H1 (cell line): ENCODE measurements around the gene ITGA6. TPM values are rescaled to one million over a fixed set of nuclear protein-coding genes. Genes with fewer than 3 reads are reported as not detected.

Experiments
- CTCF ChIA-PET: fragments of 300-600 bp; sonication (Branson Sonifier 250); formaldehyde crosslinking; loops from one replicate; lab custom pipeline; 2021; ENCODE audit not compliant: partially characterized antibody; lab: Charles Lee
- POLR2A ChIA-PET: fragments of 300-600 bp; sonication (Branson Sonifier 250); formaldehyde crosslinking; loops from one replicate; lab custom pipeline; 2021; ENCODE audit warnings: inconsistent platforms; ENCODE audit not compliant: partially characterized antibody; lab: Charles Lee
- DNase-seq, 2 experiments: peaks; one replicate each; pipeline versions ENCODE4 v3.0.0 to v3.0.0-alpha.2; 2010 to 2022; ENCODE audit warnings: low spot score in 2 of 2, low read depth in 1 of 2, mixed read lengths in 1 of 2
- FAIRE-seq: peaks from 2 replicates; lab custom pipeline; 2011; peaks lifted over from hg19 to GRCh38; lab: Jason Lieb, UNC
- H2AFZ ChIP-seq: 2 replicates; pipeline ENCODE4 v1.8.1; 2012; ENCODE audit warnings: low read length, inconsistent platforms
- H2AK5ac ChIP-seq: 2 replicates; pipeline ENCODE4 v1.6.1; 2013; ENCODE audit warnings: low read depth, low read length
- H2BK120ac ChIP-seq: replicated peaks from 2 replicates; pipeline ENCODE3; 2013; ENCODE audit warnings: low read depth, low read length, inconsistent platforms
- H2BK12ac ChIP-seq: 2 replicates; pipeline ENCODE4 v1.6.1; 2013; ENCODE audit warnings: low read depth, low read length
- H2BK15ac ChIP-seq: 2 replicates; pipeline ENCODE4 v1.6.1; 2013; ENCODE audit warnings: low read length
- H2BK20ac ChIP-seq: 2 replicates; pipeline ENCODE4 v1.6.1; 2013; ENCODE audit warnings: low read length
- H2BK5ac ChIP-seq: 2 replicates; pipeline ENCODE4 v1.6.1; 2013; ENCODE audit warnings: low read depth, low read length
- H3K14ac ChIP-seq: 2 replicates; pipeline ENCODE4 v1.6.1; 2013; ENCODE audit warnings: inconsistent platforms; ENCODE audit not compliant: insufficient read length
- H3K18ac ChIP-seq: 2 replicates; pipeline ENCODE4 v1.6.1; 2013; ENCODE audit warnings: low read length; ENCODE audit errors: extremely low read depth
- H3K23ac ChIP-seq: 2 replicates; pipeline ENCODE4 v1.6.1; 2013; ENCODE audit warnings: inconsistent platforms; ENCODE audit not compliant: insufficient read length
- H3K23me2 ChIP-seq: 2 replicates; pipeline ENCODE4 v1.6.1; 2013; ENCODE audit warnings: low read depth, low read length
- H3K27ac ChIP-seq: 2 replicates; pipeline ENCODE4 v1.6.1; 2011; ENCODE audit warnings: low read depth, low read length, inconsistent platforms
- H3K27me3 ChIP-seq, 4 experiments: replicated peaks in 1 of 4; 1 replicate in 1 of 4; 2 replicates in 3 of 4; pipeline versions ENCODE4 v1.6.1 to v1.8.1; 2011 to 2013; ENCODE audit warnings: low read length in 3 of 4, mild to moderate bottlenecking in 3 of 4, inconsistent platforms in 2 of 4, mixed read lengths in 2 of 4, moderate library complexity in 1 of 4; ENCODE audit not compliant: control insufficient read depth in 3 of 4, insufficient read depth in 3 of 4; ENCODE audit errors: extremely low read depth in 1 of 4
- H3K36me3 ChIP-seq, 4 experiments: 2 replicates each; pipeline versions ENCODE4 v1.6.1 to v1.8.1; 2011 to 2013; ENCODE audit warnings: mild to moderate bottlenecking in 4 of 4, low read length in 3 of 4, moderate library complexity in 2 of 4, control low read depth in 1 of 4, inconsistent platforms in 1 of 4; ENCODE audit not compliant: insufficient read depth in 4 of 4, control insufficient read depth in 2 of 4
- H3K4ac ChIP-seq: replicated peaks from 2 replicates; pipeline ENCODE3; 2013; ENCODE audit warnings: low read length, low read depth, mixed read lengths, inconsistent platforms; ENCODE audit not compliant: insufficient read length
- H3K4me1 ChIP-seq, 4 experiments: replicated peaks in 1 of 4; 1 replicate in 1 of 4; 2 replicates in 3 of 4; pipeline versions ENCODE4 v1.6.1 to v1.8.1; 2011 to 2013; ENCODE audit warnings: low read length in 3 of 4, inconsistent platforms in 2 of 4, mixed read lengths in 1 of 4; ENCODE audit not compliant: insufficient read depth in 4 of 4, control insufficient read depth in 3 of 4
- H3K4me2 ChIP-seq, 2 experiments: 2 replicates each; pipeline versions ENCODE4 v1.6.1 to v1.8.1; 2011 to 2013; ENCODE audit warnings: low read depth in 2 of 2, low read length in 2 of 2, control low read depth in 1 of 2, inconsistent platforms in 1 of 2, mild to moderate bottlenecking in 1 of 2; ENCODE audit not compliant: insufficient read depth in 1 of 2
- H3K4me3 ChIP-seq, 4 experiments: fragments of 200-600, 300-600 bp in 1 of 4; sonication (generic), shearing (Covaris generic), sonication (Bioruptor Twin) in 1 of 4; 2 replicates each; pipeline versions ENCODE4 v1.5.1 to v1.8.1; 2011 to 2016; ENCODE audit warnings: low read length in 4 of 4, low read depth in 3 of 4, control low read depth in 2 of 4, inconsistent platforms in 2 of 4, mild to moderate bottlenecking in 2 of 4, mixed read lengths in 1 of 4, moderate library complexity in 1 of 4; ENCODE audit not compliant: insufficient read depth in 2 of 4; ENCODE audit errors: extremely low read depth in 1 of 4
- H3K56ac ChIP-seq: replicated peaks from 2 replicates; pipeline ENCODE3; 2013; ENCODE audit warnings: low read depth, mild to moderate bottlenecking, mixed read lengths, low read length, inconsistent platforms; ENCODE audit not compliant: insufficient read length
- H3K79me1 ChIP-seq: 2 replicates; pipeline ENCODE4 v1.6.1; 2013; ENCODE audit warnings: low read depth, low read length, control low read depth
- H3K79me2 ChIP-seq, 2 experiments: 2 replicates each; pipeline versions ENCODE4 v1.6.1 to v1.8.1; 2012 to 2013; ENCODE audit warnings: low read length in 2 of 2, mild to moderate bottlenecking in 2 of 2, inconsistent platforms in 1 of 2; ENCODE audit not compliant: insufficient read depth in 2 of 2, control insufficient read depth in 1 of 2
- H3K9ac ChIP-seq, 4 experiments: replicated peaks in 1 of 4; 1 replicate in 1 of 4; 2 replicates in 3 of 4; pipeline versions ENCODE4 v1.6.1 to v1.8.1; 2011 to 2013; ENCODE audit warnings: low read depth in 3 of 4, low read length in 3 of 4, control low read depth in 2 of 4, mild to moderate bottlenecking in 2 of 4, moderate library complexity in 2 of 4, inconsistent platforms in 1 of 4; ENCODE audit errors: extremely low read depth in 1 of 4
- H3K9me3 ChIP-seq, 2 experiments: 2 replicates each; pipeline versions ENCODE4 v1.6.1 to v1.8.1; 2012 to 2013; ENCODE audit warnings: mild to moderate bottlenecking in 2 of 2, moderate library complexity in 2 of 2, control low read depth in 1 of 2, inconsistent platforms in 1 of 2, low read depth in 1 of 2, low read length in 1 of 2, mixed read lengths in 1 of 2; ENCODE audit not compliant: insufficient read depth in 2 of 2
- H4K20me1 ChIP-seq, 2 experiments: replicated peaks in 1 of 2; 2 replicates each; pipeline versions ENCODE3 to v1.8.1; 2011 to 2013; ENCODE audit warnings: inconsistent platforms in 2 of 2, low read length in 2 of 2, mild to moderate bottlenecking in 1 of 2; ENCODE audit not compliant: insufficient read depth in 2 of 2, control insufficient read depth in 1 of 2
- H4K5ac ChIP-seq: 2 replicates; pipeline ENCODE4 v1.6.1; 2013; ENCODE audit warnings: low read length, low read depth, mixed read lengths, inconsistent platforms; ENCODE audit not compliant: insufficient read length
- H4K8ac ChIP-seq: 2 replicates; pipeline ENCODE4 v1.8.0; 2013; ENCODE audit warnings: mild to moderate bottlenecking, moderate library complexity, low read length, inconsistent platforms; ENCODE audit not compliant: insufficient read depth; ENCODE audit errors: extremely low read depth
- H4K91ac ChIP-seq: replicated peaks from 2 replicates; pipeline ENCODE3; 2013; ENCODE audit warnings: low read length, mixed read lengths, inconsistent platforms; ENCODE audit not compliant: insufficient read length
- RAD21 ChIP-seq, 2 experiments: IDR thresholded peaks in 1 of 2; conservative IDR thresholded peaks in 1 of 2; 2 replicates each; pipeline ENCODE4 v1.6.1; 2011; ENCODE audit warnings: low read depth in 2 of 2, low read length in 2 of 2, improper control_type of control experiment in 1 of 2, inconsistent platforms in 1 of 2, mild to moderate bottlenecking in 1 of 2, moderate library complexity in 1 of 2
- TEAD4 ChIP-seq: IDR thresholded peaks from 2 replicates; pipeline ENCODE4 v1.6.1; 2012; ENCODE audit warnings: low read depth, low read length, inconsistent platforms, mixed read lengths
- WGBS, 2 experiments: shearing (Covaris generic) in 1 of 2; methylation state at CpG; one replicate each; pipeline versions ENCODE4 v1.1.6 to v1.1.7; 2013 to 2015; ENCODE audit warnings: low lambda C conversion rate in 2 of 2, mixed read lengths in 2 of 2, inconsistent platforms in 1 of 2, low coverage in 1 of 2, missing lambda C conversion rate in 1 of 2; ENCODE audit not compliant: insufficient replicate concordance in 2 of 2, insufficient coverage in 1 of 2, insufficient read length in 1 of 2; ENCODE audit errors: extremely low coverage in 1 of 2, missing lambda C conversion rate in 1 of 2; 5-methylcytosine and 5-hydroxymethylcytosine counted together
- polyA plus RNA-seq, 7 experiments: library from polyadenylated mRNA; depleted of rRNA in 3 of 7; stranded (reverse) in 5 of 7; unstranded in 2 of 7; fragments of >200 nt in 5 of 7; fragments of 200-250 nt in 2 of 7; gene quantifications; 1 replicate in 5 of 7; 2 replicates in 1 of 7; 4 replicates in 1 of 7; pipeline versions ENCODE4 v1.2.1 to v1.2.3, GENCODE V29; 2011 to 2013; ENCODE audit warnings: missing spikeins in 2 of 7, mixed read lengths in 2 of 7
- total RNA-seq: library from RNA; stranded (reverse); fragmentation: NEBNext Ultra II Directional; extraction: Animal tissue kit (Norgen Biotek cat#: 25700); gene quantifications from 2 replicates; pipeline ENCODE4 v1.2.1, GENCODE V29; 2021

The ITGA6 gene
- total and polyA plus RNA-seq, 2 of the 8 experiments (the other 6 are each of a cell fraction or from before 2014, with no cell fraction given) = 26.9 to 118 TPM

DNA sequence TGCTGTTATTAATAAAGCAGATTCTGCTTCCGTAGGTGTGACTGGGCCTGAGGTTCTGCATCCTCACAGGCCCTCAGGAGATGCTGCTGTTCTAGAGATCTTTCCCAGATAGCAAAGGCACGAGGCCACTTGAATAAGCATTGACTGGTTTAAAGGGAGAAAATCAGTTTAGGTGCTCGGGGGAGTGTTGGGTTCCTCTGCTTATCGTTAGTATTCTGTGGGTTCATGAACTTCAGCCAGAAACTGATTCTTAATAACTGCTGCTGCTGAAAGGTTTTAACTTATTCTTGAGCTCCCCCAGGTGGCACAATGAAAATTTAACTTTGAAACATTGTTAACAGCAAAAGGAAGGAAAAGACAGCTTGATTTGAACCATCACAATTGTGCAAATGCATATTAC is 56.9 kb downstream of the ITGA6 start:
- Histone ChIP-seq H4K8ac (no peak overlapping the region), H3K4me2 (no peak overlapping the region), H2BK20ac (no peak overlapping the region), H3K18ac (no peak overlapping the region), H2BK120ac (no peak overlapping the region), H2BK12ac (no peak overlapping the region), H3K23me2 (no peaks in the 10 kb centered on the region), H2BK15ac (no peak overlapping the region), H2AK5ac (no peak overlapping the region), H3K36me3 (peaks cover 27 to 74% (median 49%) of the 10 kb centered on the region in 4 experiments), H3K14ac (no peak overlapping the region), H3K79me2 (no peaks in the 10 kb centered on the region), H3K4me1 (0 out of 7 replicates have a peak, but pooled peaks cover 0 to 1% (median 0%) of the 10 kb centered on the region in 4 experiments), H4K91ac (no peak overlapping the region), H3K9ac (no peak overlapping the region), H3K27me3 (no peaks in the 10 kb centered on the region), H2AFZ (no peak overlapping the region), H3K4me3 (no peak overlapping the region), H3K4ac (no peak overlapping the region), H3K27ac (no peak overlapping the region), H3K79me1 (peaks cover 2% of the 10 kb centered on the region), H3K56ac (no peak overlapping the region), H4K5ac (no peak overlapping the region), H2BK5ac (no peak overlapping the region), H3K23ac (no peak overlapping the region), H3K9me3 (no peaks in the 10 kb centered on the region), H4K20me1 (peaks cover 0 to 5% of the 10 kb centered on the region in 2 experiments)
- CTCF ChIA-PET = interaction anchor here (0.6 to 4.2 kb wide), 14 partner anchors 9 to 357 kb away, joined by 3 to 19 read pairs (median 4); no protein-coding TSS in a partner anchor
- TF ChIP-seq RAD21 (IDR thresholded peaks at IDR 0.05 in 1 of 2, conservative IDR thresholded peaks at IDR 0.05 in 1 of 2; ENCODE audit: low read depth in 2 of 2, low read length in 2 of 2) = peak; percentile 48 to 49
- TF ChIP-seq TEAD4 = no peak
- WGBS, 2 experiments = 87% methylated on average over 4 of the region's 4 CpGs; no CpG with 5 or more reads in 1 of the 2 experiments
- FAIRE-seq (peak; percentile 80), DNase-seq (no peak)
- POLR2A ChIA-PET = no interaction called here
